ENCODE data around the gene CACNA1C.
A peak's percentile ranks its signal among the peaks of the same experiment; 100 is the strongest.

CACNA1C gene

GRCh38 chr12:2333491-2334195 lies 280.9 kb downstream of the CACNA1C start:
- no peak for DNase-seq
- intact Hi-C loops (cut with DNase I), result no loop called here

- DNase-seq, result peak in 4 of 42 donors; percentile 12 to 66 (median 22)
- intact Hi-C loops (cut with DNase I), result no loop called here
These were observed 281.5 kb downstream of the CACNA1C start for GRCh38 chr12:2334271-2334670.

GRCh38 chr12:2334689-2335088 lies 281.9 kb downstream of the CACNA1C start:
- intact Hi-C loops (cut with DNase I), result no loop called here
- no peak for DNase-seq

GRCh38 chr12:2335109-2335508 lies 282.3 kb downstream of the CACNA1C start:
- intact Hi-C loops (cut with DNase I), result no loop called here
- no peak for DNase-seq

GRCh38 chr12:2335513-2335912 lies 282.7 kb downstream of the CACNA1C start:
- intact Hi-C loops (cut with DNase I), result no loop called here
- no peak for DNase-seq

- intact Hi-C loops (cut with DNase I), result no loop called here
- no peak for DNase-seq
These were observed 283.1 kb downstream of the CACNA1C start for GRCh38 chr12:2335916-2336315.

GRCh38 chr12:2336409-2336829 lies 283.6 kb downstream of the CACNA1C start:
- intact Hi-C loops (cut with DNase I), result no loop called here
- no peak for DNase-seq

GRCh38 chr12:2337031-2338010 lies 284.5 kb downstream of the CACNA1C start:
- DNase-seq, result no peak
- intact Hi-C loops (cut with DNase I), result no loop called here

GRCh38 chr12:2338381-2338780 lies 285.6 kb downstream of the CACNA1C start:
- intact Hi-C loops (cut with DNase I), result no loop called here
- no peak for DNase-seq

- intact Hi-C loops (cut with DNase I), result no loop called here
- DNase-seq, result no peak
These were observed 286.2 kb downstream of the CACNA1C start for GRCh38 chr12:2338991-2339431.

GRCh38 chr12:2341051-2341751 lies 288.4 kb downstream of the CACNA1C start:
- DNase-seq, result no peak
- intact Hi-C loops (cut with DNase I), result no loop called here

GRCh38 chr12:2341871-2342270 lies 289.1 kb downstream of the CACNA1C start:
- intact Hi-C loops (cut with DNase I), result no loop called here
- no peak for DNase-seq

GRCh38 chr12:2343681-2344080 lies 290.9 kb downstream of the CACNA1C start:
- intact Hi-C loops (cut with DNase I), result no loop called here
- DNase-seq, result peak in 2 of 42 donors; percentile 8 to 10

GRCh38 chr12:2344476-2344875 lies 291.7 kb downstream of the CACNA1C start:
- DNase-seq, result peak in 1 of 42 donors; percentile 8
- intact Hi-C loops (cut with DNase I), result no loop called here

GRCh38 chr12:2344885-2345284 lies 292.1 kb downstream of the CACNA1C start:
- peak in 1 of 42 donors; percentile 28 for DNase-seq
- intact Hi-C loops (cut with DNase I), result no loop called here

GRCh38 chr12:2345902-2346301 lies 293.1 kb downstream of the CACNA1C start:
- intact Hi-C loops (cut with DNase I), result no loop called here
- DNase-seq, result peak in 6 of 42 donors; percentile 16 to 50 (median 38)

GRCh38 chr12:2346416-2346815 lies 293.6 kb downstream of the CACNA1C start:
- intact Hi-C loops (cut with DNase I), result no loop called here
- DNase-seq, result peak in 2 of 42 donors; percentile 13 to 15

- DNase-seq, result peak in 1 of 42 donors; percentile 26
- intact Hi-C loops (cut with DNase I), result no loop called here
These were observed 294.5 kb downstream of the CACNA1C start for GRCh38 chr12:2347137-2347843.

All from head of caudate nucleus (tissue), 42 donors.